GM19328 (cell line): ENCODE results near the gene PROCR.
"Not testable (repeated sequence)": the region's sequence is repeated elsewhere in the genome, so short reads cannot be mapped to it uniquely, and the experiment has no call there.

Experiments
- ATAC-seq: cut with Tn5 transposase; IDR thresholded peaks from one replicate; pipeline ENCODE4 v1.9.1; 2021; ENCODE audit warnings: mild to moderate bottlenecking, moderate library complexity; ENCODE audit not compliant: unreplicated experiment

Gene PROCR

GRCh38 chr20:35164531-35164930, 7.3 kb upstream of the PROCR start:
- ATAC-seq = not testable (repeated sequence)

- no peak for ATAC-seq
These were observed 6.4 kb upstream of the PROCR start for GRCh38 chr20:35165221-35166185.

DNA sequence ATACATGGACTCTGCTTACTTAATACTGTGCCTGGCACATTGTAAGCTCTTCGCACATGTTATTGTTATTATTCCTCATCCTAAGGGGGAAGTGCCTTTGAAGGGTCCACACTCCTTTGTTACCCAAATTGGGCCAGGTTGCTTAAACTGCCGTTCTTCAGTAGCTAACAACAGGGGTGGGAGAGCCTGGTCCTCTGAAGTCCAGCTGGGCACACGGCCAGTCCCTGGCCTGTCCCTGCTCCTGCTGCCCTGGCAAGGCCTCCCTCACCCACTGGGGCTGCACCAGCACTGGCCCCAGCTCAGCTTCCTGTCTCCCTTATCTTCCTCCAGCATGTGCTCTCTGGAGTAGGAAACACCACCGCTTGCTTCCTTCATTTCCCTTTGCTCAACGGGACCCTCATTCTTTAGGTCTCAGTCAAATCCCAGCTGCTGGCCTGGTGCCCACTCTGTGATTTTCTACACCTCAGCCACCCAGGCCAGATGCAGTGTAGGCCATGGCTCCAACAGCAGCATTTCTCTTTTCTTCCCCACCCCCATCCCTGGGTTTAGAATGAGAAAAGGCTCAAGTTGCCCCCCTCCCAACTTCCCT, 5.5 kb upstream of the PROCR start:
- ATAC-seq = no peak

- ATAC-seq = no peak
These were observed 4.1 kb upstream of the PROCR start for GRCh38 chr20:35167787-35168186.

DNA sequence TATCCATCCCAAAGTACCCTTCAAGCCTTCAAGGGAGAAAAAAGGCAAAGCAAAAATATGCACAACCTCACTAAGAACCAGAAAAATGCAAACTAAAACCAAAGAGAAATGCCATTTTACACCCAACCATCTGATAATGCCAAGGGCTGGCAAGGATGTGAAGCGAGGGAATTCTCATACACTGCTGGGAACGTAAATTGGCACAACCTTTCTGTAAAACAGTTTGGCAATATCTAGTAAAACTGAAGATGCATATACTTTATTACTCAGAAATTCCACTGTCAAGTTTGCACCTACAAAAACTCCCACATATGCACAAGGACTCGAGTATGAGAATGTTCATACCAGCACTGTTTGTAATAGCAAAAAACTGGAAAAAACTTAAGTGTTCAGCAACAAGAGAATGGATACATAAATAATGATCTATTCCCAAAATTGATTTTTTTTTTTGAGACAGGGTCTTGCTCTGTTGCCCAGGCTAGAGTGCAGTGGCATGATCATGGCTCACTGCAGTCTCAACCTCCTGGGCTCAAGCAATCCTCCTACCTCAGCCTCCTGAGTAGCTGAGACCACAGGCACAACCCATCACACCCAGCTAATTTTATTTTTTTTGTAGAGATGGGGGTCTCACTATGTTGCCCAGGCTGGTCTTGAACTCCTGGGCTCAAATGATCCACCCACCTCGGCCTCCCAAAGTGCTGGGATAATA, 3.0 kb upstream of the PROCR start:
- ATAC-seq = not testable (repeated sequence)

GRCh38 chr20:35171438-35171752, 477 bp upstream of the PROCR start:
- no peak for ATAC-seq

- ATAC-seq = no peak
These were observed 548 bp downstream of the PROCR start for GRCh38 chr20:35172434-35172806.

- no peak for ATAC-seq
These were observed 1.8 kb downstream of the PROCR start for GRCh38 chr20:35173576-35174192.

DNA sequence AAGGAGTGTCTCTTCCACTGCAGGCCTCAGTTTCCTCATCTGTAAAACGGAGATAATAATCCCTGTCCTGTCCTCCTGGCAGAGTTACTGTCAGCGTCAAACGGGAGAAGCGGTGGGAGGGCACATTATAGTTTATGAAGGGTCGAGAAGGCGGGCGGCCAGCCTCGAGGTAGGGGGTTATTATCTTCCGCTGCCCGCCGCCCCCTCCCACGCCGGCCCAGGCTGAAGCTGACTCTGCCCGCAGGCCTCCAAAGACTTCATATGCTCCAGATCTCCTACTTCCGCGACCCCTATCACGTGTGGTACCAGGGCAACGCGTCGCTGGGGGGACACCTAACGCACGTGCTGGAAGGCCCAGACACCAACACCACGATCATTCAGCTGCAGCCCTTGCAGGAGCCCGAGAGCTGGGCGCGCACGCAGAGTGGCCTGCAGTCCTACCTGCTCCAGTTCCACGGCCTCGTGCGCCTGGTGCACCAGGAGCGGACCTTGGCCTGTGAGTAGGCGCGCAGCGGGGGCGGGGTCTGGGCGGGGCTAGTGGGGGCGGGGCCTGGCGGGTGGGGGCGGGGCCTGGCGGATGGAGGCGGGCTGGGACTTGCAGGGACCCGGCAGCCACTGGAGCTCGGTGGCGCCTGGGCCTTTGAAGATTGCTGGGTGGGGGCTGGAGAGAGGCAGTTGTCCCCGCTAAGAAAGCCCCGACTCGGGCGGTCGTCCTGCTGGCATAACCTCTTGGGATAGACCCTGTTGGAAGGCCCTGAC, 2.8 kb downstream of the PROCR start:
- no peak for ATAC-seq

GRCh38 chr20:35176132-35176531, 4.3 kb downstream of the PROCR start:
- no peak for ATAC-seq

- no peak for ATAC-seq
These were observed 7.7 kb downstream of the PROCR start for GRCh38 chr20:35179292-35180212.

GRCh38 chr20:35180266-35180665, 8.4 kb downstream of the PROCR start:
- no peak for ATAC-seq

DNA sequence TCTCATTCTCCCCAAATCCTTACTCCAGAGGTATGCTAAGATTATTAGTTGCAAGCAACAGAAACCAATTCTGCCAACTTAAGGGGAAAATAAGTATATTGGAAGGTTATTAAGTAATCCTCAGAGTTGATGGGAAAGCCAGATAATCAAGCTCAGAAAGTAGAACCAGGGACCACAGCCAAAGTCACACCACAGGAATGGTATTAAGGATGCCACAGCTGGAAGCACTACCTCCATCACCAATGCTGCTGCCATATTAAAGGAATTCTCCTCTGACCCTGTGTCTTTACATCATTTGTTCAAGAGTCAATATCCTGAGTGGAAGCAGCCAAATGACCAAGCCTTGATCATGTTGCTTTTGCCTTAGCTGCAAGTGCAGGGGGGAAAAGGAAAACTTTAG, 9.9 kb downstream of the PROCR start:
- no peak for ATAC-seq

- not testable (repeated sequence) for ATAC-seq
These were observed 14.9 kb downstream of the PROCR start for GRCh38 chr20:35186691-35187289.

DNA sequence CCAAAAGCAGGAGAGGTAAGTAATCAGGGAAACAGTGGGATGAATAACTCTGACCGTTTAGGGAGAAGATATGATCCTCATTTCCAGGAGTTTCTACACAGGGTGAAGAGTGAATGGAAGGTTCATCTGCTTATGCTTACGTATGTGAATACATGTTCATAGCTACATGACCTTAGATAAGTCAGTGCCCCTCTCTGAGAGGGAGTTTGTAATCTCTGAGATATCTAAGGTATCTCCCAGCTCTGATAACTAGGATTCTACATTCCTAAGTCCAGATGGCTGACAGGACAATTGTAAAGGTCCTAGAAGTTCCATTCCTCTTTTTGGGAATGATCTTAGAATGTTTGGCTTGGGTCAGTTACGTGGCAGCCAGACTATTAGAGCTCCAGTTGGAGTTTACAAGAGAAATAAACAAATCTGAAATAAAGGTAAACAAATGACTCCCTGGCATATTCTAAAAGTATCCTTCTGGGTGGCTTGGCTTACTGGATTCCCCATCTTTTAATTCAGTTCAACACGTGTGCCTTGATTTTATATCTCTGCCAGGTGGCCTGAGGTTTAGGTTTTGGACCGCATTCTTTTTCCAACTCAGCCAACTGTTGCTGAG, 15.8 kb downstream of the PROCR start:
- ATAC-seq = no peak

DNA sequence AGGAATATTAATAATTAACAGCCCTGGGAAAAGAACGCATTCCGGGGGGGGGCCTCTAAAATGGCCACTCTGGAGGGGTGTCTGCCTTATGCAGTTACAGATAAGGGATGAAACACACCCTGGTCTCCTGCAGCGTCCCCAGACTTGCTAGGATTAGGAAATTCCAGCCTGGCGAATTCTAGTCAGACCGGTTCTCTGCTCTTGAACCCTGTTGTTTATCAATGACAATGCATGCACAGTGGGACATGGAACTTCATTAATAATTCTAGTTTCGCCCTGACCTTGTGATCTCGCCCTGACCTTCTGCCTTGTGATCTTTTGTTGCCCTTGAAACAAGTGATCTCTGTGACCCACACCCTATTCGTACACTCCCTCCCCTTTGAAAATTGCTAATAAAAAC, 17.4 kb downstream of the PROCR start:
- not testable (repeated sequence) for ATAC-seq

DNA sequence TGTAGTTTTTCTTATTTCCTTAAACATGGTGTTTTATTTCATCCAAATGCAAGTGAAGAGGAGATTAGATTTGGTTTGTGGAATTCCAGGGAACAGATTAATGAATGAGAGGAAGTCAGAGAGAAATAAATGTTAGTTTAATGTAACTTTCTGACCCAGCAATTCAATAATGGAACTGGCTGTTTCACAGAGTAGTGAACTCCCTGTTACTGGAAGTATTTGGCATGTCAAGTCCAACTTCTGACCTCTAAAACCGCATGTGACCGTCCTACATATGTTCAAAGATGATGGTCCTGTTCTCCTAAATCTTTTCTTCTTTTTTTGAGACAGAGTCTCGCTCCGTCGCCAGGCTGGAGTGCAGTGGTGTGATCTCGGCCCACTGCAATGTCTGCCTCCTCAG, 18.7 kb downstream of the PROCR start:
- no peak for ATAC-seq

- no peak for ATAC-seq
These were observed 19.7 kb downstream of the PROCR start for GRCh38 chr20:35191419-35192117.
